NCI-H2196 treated with DMSO at 0.1 percent for 48 hours (cell line): ENCODE results near the gene CASP4.
"Not testable (repeated sequence)": the region's sequence is repeated elsewhere in the genome, so short reads cannot be mapped to it uniquely, and the experiment has no call there.

Source experiments
- DNase-seq: peaks from one replicate; lab custom pipeline; 2025; ENCODE audit not compliant: unreplicated experiment; lab: John Stamatoyannopoulos, UW

Gene CASP4

GRCh38 chr11:104957280-104957679 is 11.1 kb downstream of the CASP4 start:
- DNase-seq: no peak

DNA sequence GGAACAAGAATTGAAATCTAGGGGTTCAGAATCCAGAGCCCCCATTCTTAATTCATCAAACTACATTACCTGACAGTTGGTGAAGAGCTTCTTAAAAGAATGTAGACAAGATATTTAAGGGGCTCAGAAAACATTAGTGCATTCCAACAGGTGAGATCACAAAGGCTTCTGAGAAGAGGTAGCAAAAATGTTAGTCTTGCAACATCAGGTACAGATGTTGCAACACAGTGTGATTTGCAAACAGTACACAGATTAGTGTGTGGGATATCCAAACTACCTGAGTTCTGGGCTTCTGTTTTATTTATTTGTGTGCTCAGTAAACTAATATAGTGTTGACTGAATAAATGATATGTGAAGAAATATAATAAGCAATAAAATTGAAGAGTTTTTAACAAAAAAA is 11.8 kb downstream of the CASP4 start:
- no peak for DNase-seq

GRCh38 chr11:104946907-104947306 is 21.5 kb downstream of the CASP4 start:
- no peak for DNase-seq

- no peak for DNase-seq
Measured at GRCh38 chr11:104944076-104944475, 24.3 kb downstream of the CASP4 start.

DNA sequence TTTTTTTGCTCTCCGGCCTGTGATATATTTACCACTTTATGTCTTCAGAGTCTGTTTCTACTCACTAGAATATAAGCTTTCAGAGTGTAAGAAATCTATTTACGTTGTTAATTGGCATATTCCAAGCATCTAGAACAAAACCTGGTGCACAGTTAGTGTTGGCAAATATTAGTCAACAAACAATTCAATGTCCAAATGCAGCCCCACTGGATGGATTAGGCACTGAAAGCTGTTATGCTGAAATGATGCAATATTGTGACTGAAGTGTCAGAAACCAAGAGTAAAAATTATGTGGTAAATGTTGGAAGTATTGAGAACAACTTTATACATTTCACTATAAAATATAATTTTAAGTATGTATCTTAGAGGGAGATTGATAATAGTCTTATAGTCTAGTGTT is 24.8 kb downstream of the CASP4 start:
- no peak for DNase-seq

- DNase-seq: no peak
Measured at GRCh38 chr11:104934594-104934993, 33.8 kb downstream of the CASP4 start.

- not testable (repeated sequence) for DNase-seq
Measured at GRCh38 chr11:104934073-104934472, 34.3 kb downstream of the CASP4 start.

DNA sequence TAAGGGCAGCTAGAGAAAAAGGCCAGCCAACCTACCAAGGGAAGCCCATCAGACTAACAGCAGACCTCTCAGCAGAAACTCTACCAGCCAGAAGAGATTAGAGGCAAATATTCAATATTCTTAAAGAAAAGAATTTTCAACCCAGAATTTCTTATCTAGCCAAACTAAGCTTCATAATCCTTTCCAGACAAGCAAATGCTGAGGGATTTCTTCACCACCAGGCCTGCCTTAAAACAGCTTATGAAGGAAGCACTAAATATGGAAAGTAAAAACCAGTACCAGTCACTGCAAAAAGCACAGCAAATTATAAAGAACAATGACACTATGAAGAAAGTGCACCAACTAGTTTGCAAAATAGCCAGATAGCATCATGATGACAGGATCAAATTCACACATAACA is 39.6 kb downstream of the CASP4 start:
- no peak for DNase-seq

DNA sequence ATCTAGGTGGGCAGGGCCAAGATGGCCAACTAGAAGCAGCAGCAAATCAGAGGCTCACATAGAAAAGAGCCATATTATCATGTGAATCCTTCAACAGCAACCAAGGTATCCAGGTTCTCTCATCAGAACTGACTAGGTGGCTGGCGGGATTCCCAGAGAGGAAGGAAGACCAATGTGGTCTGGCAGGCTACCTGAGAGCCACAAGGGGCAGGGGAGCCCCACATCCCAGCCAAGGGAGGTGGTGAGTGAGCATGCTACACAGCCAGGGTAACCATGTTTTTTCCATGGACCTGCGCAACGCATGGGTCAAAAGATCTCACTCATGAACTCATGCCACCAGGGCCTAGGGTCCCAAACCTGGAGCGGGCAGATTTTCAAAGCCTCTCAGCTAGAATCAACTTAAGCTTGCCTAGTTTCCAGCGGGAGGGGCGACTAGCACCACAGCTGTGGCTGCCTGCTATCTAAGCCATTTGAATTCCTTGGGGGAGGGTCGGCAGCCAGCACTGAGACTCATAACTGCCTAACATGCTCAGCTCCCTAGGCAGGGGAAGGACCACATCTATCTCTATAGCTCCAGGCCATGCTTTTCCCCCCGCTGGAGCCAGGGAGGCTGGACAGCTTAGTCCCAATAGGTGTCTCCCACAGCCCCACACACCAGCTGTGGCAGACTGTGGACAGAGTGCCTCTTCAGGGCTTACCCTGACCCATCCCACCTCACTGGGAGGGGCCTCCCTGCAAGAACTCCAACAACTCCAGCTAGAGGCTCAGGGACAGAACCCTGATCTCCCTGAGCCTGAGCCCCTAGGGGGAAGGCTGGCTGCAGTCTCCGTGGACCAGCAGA is 41.4 kb downstream of the CASP4 start:
- DNase-seq: no peak

- DNase-seq: no peak
Measured at GRCh38 chr11:104925850-104926249, 42.5 kb downstream of the CASP4 start.

DNA sequence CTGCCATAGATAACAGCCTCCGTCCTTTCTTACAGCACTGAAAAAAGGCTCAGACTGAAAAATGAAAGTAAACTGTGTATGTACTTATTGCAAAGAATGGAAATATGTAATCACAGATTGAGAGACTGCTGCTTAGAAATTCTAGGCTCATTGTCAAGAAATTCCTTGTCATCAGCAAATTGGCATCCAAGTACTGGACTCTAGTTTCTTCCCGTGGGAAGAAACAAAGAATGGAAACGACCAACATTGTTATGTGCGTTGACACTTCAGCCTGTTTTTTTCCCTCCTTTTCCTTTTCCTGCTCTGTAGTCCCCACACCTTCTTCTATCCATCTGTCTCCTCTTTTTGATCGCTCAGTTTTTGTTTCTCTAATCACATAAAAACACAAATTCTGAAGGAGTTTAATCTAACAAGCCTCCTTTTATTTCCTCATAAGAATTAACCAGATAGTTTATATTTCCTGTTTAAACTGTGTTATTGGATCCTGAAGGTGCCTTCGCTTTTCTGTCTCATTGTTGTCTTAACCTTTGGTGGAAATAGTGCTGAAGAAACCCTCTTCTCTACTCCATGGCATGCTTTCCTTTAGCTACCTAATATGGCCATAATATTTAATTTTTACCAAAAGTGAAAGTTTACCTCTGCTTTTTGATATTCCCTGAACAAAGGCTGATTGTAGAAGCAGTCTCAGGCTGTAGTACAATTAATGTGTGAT is 50.1 kb downstream of the CASP4 start:
- DNase-seq: no peak

- no peak for DNase-seq
Measured at GRCh38 chr11:104917271-104918112, 50.9 kb downstream of the CASP4 start.

DNA sequence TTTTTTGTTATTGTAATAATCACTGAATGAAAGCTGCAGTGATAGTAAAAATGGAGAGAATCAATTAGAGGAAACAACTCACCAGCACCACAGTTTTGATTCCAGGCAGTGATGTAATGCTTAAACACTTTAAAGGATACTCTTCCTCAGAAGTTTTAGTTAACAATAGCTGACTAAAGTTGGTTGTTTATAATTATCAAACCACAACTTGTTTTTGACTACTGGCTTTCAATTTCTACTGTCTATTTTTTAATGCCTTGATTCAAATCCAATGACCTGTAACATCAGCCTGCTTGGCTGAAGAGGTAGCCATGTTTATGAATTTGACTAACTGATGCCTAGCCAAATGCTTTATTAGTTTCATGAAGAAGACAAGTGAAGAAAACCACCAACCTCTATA is 51.9 kb downstream of the CASP4 start:
- no peak for DNase-seq

DNA sequence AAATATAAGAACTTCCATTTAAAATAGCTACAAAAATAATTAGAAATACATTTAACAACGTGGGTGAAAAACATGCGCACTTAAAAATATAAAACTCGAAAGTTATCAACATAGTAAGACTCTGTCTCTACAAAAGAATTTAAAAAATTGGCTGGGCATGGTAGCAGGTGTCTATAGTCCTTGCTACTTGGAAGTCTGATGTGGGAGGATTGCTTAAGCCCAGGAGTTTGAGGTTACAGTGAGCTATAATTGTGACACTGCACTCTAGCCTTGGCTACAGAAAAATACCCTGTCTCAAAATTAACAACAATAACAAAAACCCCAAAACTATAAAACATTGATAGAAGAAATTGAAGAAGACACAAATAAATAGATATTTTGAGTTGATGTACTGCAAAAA is 56.3 kb downstream of the CASP4 start:
- DNase-seq: no peak

DNA sequence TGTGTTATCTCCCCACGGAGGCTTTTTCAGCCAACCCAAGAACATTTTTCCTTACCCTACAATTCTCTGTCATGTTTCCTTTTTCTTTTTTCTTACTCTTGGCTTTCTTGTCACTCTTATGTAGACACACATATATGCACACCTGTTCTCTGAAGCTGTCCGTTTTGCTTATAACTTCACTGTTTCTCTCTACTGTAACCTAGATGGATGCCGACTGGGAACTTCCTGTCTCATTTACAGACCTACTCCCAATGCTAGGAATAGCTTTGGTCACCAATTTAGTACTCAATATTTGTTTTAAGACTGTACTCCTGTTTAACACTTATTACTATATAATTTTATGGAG is 60.2 kb downstream of the CASP4 start:
- DNase-seq: no peak

DNA sequence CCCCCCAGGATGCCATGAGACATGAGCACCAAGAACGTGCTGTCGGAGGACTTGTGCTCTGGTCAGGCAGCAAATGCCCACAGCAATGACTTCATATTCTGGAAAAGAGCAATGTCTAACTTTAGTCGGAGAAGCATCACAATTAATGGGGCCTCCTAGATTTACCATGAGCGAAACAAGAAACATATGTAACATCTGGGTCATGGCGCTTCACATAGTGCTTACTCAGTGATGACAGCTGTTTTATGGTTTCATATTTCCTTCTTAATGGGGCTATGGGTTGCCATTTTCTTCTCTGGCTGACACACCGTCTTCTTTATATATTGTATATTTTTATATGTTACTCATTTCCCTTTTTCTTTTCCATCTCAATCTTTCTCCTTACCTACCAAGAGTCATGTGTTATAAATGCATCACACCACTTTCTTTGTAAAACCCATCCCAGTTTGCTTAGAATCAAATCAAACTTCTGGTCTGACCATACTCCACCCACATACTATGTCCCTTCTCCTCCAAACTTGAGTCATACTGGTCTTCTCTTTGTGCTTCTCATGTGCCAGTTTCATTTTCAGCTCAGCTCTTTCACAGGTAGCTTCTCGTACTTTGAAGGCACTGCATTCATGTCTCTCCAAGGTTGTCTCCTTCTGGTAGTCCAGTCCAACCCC is 60.7 kb downstream of the CASP4 start:
- DNase-seq: no peak

DNA sequence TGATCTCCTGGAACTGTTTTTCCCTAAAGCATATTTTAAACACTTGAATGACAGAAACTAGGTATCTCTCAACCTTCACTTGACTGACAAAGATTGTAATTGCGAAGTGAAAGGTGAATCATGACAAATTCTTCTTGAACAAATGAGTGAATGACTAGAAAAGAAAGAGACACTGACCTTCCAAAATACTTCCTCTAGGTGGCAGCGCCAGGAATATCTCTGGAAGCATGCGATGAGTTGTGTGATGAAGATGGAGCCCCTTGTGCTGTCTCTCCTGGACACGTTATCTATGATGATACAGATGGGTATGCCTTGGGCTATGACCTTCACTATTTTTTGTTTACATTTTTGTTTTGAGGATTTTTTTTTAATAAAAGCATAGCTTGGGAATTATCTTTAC is 63.1 kb downstream of the CASP4 start:
- no peak for DNase-seq

DNA sequence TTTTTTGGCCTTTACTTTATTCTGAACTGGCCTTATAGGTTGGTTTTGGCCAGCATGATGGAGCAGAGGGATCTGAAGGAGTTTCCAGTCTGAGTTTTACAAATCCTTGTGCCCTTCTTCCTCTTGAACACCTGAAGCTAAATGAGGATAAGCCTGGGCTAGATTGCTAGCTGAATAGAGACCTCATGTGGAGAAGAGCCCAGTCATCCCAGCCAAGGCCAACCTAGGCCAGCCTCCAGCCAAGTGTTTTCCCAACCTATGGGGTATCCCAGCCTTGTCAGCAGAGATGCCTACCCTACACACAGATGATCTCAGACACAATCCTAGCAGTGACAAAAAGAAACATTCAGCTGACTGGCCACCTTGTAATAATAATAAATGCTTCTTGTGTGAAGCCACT is 69.1 kb downstream of the CASP4 start:
- DNase-seq: no peak

DNA sequence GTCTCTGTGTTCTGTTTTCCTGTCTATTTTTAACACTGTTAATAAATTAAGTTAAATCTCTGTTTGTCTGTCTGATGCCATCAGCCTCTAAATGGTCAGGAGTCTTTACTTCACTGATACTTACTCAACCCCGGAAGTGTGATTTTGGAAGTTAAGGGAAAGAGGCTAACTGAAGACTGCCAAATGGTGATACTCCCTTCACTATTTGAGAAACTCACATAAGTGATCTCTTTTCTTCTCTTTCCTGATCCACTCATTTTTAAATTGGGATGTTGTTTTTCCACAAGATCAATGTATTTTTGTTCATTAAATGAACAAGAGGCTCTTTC is 69.7 kb downstream of the CASP4 start:
- no peak for DNase-seq

- DNase-seq: no peak
Measured at GRCh38 chr11:104897891-104898684, 70.3 kb downstream of the CASP4 start, which contains the start of gene CASP12. TSS of gene CASP12 (minus strand) at chr11:104898460.
